ENCODE measurements around the gene PIM2. TPM values are rescaled to one million over a fixed set of nuclear protein-coding genes. Genes with fewer than 3 reads are reported as not detected.

PIM2 gene
- total and polyA plus RNA-seq, 2 of the 4 experiments (the other 2 are of a cell fraction): 7.3 to 9.4 TPM

DNA sequence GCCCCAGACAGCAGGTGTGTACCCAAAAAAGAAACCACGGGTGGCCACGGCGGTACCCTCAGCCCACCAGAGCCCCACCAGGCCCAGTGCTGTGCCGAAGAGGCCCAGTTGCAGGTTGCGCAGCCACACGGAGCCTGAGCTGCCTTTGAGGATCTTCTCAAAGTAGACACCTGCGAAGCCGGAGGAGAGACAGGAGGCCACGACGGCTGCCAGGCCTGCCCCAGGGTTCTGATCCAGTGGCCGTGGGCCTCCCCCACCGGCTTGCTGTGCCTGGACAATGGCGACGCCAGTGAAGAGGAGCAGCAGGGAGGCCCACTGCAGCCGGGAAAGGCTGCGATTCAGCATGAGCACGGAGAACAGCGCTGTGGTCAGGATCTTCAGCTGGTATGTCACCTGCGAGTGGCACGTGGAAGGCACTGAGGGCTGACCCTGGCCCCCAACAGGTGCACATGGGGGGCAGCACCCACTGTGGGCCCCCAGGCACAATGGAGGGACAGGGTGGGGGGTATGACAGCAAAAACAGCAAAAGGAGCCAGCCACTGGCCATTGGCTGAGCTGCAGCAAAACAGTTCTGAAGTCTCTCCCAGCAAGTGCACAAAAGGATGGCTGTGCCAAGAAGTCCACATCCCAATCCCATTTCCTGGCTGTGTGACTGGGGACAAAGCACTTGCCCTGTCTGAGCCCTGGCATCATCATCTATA is 13.6 kb downstream of the PIM2 start:
- BruUV-seq (replicated peaks): no TSS peak
- ChIA-PET CTCF (no interaction called here), POLR2A (ENCODE audit: unreplicated experiment) (no interaction called here)
- H3K9ac ChIP-seq (ENCODE audit: low read depth, low read length): no peak overlapping the region
- no peak overlapping the region for H3K4ac ChIP-seq (ENCODE audit: low read depth, low read length)
- H2BK5ac ChIP-seq (ENCODE audit: low read depth, low read length, poor library complexity, severe bottlenecking): no peak overlapping the region
- H2BK15ac ChIP-seq (ENCODE audit: low read depth, low read length): no peak overlapping the region
- no peak overlapping the region for H2BK20ac ChIP-seq (ENCODE audit: low read depth, low read length)
- no peak overlapping the region for H3K56ac ChIP-seq (ENCODE audit: extremely low read depth, insufficient read depth, low read length)
- H3K36me3 ChIP-seq (ENCODE audit: control insufficient read depth, insufficient read depth, low read length): peaks cover 25% of the 10 kb centered on the region
- H3K14ac ChIP-seq (replicated peaks; ENCODE audit: low read depth, low read length): no peak overlapping the region
- peaks cover 2% of the 10 kb centered on the region for H4K20me1 ChIP-seq (ENCODE audit: insufficient read depth, low read length)
- dilution Hi-C loops (cut with HindIII; ENCODE audit: low sequenced_read_pairs, unreplicated experiment): no loop called here
- H2AK5ac ChIP-seq (ENCODE audit: low read depth, low read length): no peak overlapping the region
- H4K5ac ChIP-seq (ENCODE audit: low read depth, low read length): no peak overlapping the region
- WGBS, 2 experiments (ENCODE audit: extremely low coverage in 2 of 2, insufficient read length in 1 of 2): 82% methylated on average over 10 of the region's 20 CpGs; no CpG with 5 or more reads in 1 of the 2 experiments
- H4K91ac ChIP-seq (ENCODE audit: insufficient read depth, low read depth, low read length): no peak overlapping the region
- H3K9me1 ChIP-seq (ENCODE audit: insufficient read depth, low read length): peaks cover 3% of the 10 kb centered on the region; the same call in 1 of the 2 replicates
- intact Hi-C loops (cut with micrococcal nuclease): no loop called here
- ATAC-seq (ENCODE audit: low read depth): no peak
- no peak overlapping the region for H2AFZ ChIP-seq (replicated peaks; ENCODE audit: low read length, poor library complexity)
- no peak overlapping the region for H3K4me2 ChIP-seq (ENCODE audit: low read depth, low read length)
- 0 out of 2 replicates have a peak, but pooled peaks cover 1% of the 10 kb centered on the region for H3K4me1 ChIP-seq (ENCODE audit: control insufficient read depth, insufficient read depth, low read length)
- peaks cover 0 to 16% of the 10 kb centered on the region in 2 experiments; a peak in 3 of 4 replicates for H3K79me1 ChIP-seq (ENCODE audit: low read depth in 1 of 2, low read length in 2 of 2)
- H3K23ac ChIP-seq (ENCODE audit: low read depth, low read length): no peak overlapping the region
- H2BK120ac ChIP-seq (ENCODE audit: low read depth, low read length): no peak overlapping the region
- no peak overlapping the region for H3K18ac ChIP-seq (ENCODE audit: low read depth, low read length)
- no peaks in the 10 kb centered on the region for H3K27me3 ChIP-seq (ENCODE audit: control insufficient read depth, insufficient read depth, low read length)
- DNase-seq: no peak
- no peak overlapping the region for H2AK9ac ChIP-seq (replicated peaks; ENCODE audit: low read depth, low read length, poor library complexity)
- no peaks in the 10 kb centered on the region; the same call in 1 of the 2 replicates for H3K9me3 ChIP-seq (ENCODE audit: control insufficient read depth, insufficient read depth, low read length)
- H3K27ac ChIP-seq (ENCODE audit: insufficient read depth, low read length): no peak overlapping the region
- in situ Hi-C loops (cut with MboI; ENCODE audit: low sequenced_read_pairs): no loop called here
- no peak overlapping the region for H4K8ac ChIP-seq (ENCODE audit: low read depth in 2 of 2, low read length in 2 of 2)
- no peak overlapping the region for H3K4me3 ChIP-seq (ENCODE audit: insufficient read depth, low read depth, low read length)
- TF ChIP-seq RFX5 (IDR thresholded peaks at IDR 0.05; ENCODE audit: low read depth, low read length): no peak
- TF ChIP-seq FOS (IDR thresholded peaks at IDR 0.05; ENCODE audit: low read depth, low read length): no peak
- TF ChIP-seq MAFK (IDR thresholded peaks at IDR 0.05; ENCODE audit: low read depth, low read length): no peak
- TF ChIP-seq SMC3 (IDR thresholded peaks at IDR 0.05; ENCODE audit: low read depth, low read length): no peak
- no peak for TF ChIP-seq RCOR1 (IDR thresholded peaks at IDR 0.05; ENCODE audit: insufficient replicate concordance, low read length)
- no peak for TF ChIP-seq MAZ (IDR thresholded peaks at IDR 0.05; ENCODE audit: borderline replicate concordance, low read depth, low read length)
- TF ChIP-seq, protein P1, sequence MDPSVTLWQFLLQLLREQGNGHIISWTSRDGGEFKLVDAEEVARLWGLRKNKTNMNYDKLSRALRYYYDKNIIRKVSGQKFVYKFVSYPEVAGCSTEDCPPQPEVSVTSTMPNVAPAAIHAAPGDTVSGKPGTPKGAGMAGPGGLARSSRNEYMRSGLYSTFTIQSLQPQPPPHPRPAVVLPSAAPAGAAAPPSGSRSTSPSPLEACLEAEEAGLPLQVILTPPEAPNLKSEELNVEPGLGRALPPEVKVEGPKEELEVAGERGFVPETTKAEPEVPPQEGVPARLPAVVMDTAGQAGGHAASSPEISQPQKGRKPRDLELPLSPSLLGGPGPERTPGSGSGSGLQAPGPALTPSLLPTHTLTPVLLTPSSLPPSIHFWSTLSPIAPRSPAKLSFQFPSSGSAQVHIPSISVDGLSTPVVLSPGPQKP (IDR thresholded peaks at IDR 0.05; ENCODE audit: borderline replicate concordance, low read depth, low read length): no peak
- TF ChIP-seq, protein P2, sequence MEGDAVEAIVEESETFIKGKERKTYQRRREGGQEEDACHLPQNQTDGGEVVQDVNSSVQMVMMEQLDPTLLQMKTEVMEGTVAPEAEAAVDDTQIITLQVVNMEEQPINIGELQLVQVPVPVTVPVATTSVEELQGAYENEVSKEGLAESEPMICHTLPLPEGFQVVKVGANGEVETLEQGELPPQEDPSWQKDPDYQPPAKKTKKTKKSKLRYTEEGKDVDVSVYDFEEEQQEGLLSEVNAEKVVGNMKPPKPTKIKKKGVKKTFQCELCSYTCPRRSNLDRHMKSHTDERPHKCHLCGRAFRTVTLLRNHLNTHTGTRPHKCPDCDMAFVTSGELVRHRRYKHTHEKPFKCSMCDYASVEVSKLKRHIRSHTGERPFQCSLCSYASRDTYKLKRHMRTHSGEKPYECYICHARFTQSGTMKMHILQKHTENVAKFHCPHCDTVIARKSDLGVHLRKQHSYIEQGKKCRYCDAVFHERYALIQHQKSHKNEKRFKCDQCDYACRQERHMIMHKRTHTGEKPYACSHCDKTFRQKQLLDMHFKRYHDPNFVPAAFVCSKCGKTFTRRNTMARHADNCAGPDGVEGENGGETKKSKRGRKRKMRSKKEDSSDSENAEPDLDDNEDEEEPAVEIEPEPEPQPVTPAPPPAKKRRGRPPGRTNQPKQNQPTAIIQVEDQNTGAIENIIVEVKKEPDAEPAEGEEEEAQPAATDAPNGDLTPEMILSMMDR (conservative IDR thresholded peaks at IDR 0.05; ENCODE audit: low read depth, low read length): no peak
- no peak for TF ChIP-seq NFE2L2 (IDR thresholded peaks at IDR 0.05; ENCODE audit: low read depth, low read length)
- TF ChIP-seq CHD1 (IDR thresholded peaks at IDR 0.05; ENCODE audit: low read depth, low read length): no peak
- no peak for TF ChIP-seq POLR2A (IDR thresholded peaks at IDR 0.05; ENCODE audit: low read depth, low read length)
- TF ChIP-seq MXI1 (IDR thresholded peaks at IDR 0.05; ENCODE audit: borderline replicate concordance, low read depth, low read length): no peak
- TF ChIP-seq CEBPB (IDR thresholded peaks at IDR 0.05; ENCODE audit: low read depth, low read length): no peak
- TF ChIP-seq BHLHE40 (IDR thresholded peaks at IDR 0.05; ENCODE audit: low read depth, low read length): no peak
- TF ChIP-seq RAD21 (IDR thresholded peaks at IDR 0.05; ENCODE audit: low read length): no peak
- TF ChIP-seq, protein P3, sequence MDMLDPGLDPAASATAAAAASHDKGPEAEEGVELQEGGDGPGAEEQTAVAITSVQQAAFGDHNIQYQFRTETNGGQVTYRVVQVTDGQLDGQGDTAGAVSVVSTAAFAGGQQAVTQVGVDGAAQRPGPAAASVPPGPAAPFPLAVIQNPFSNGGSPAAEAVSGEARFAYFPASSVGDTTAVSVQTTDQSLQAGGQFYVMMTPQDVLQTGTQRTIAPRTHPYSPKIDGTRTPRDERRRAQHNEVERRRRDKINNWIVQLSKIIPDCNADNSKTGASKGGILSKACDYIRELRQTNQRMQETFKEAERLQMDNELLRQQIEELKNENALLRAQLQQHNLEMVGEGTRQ (IDR thresholded peaks at IDR 0.05; ENCODE audit: low read depth, low read length): no peak
